NCI-H1417 treated with DMSO at 0.1 percent for 48 hours (cell line): ENCODE measurements around the gene MTSS2.
"Not testable (repeated sequence)": the region's sequence is repeated elsewhere in the genome, so short reads cannot be mapped to it uniquely, and the experiment has no call there.

Experiments
- DNase-seq: peaks from one replicate; lab custom pipeline; 2025; lab: John Stamatoyannopoulos, UW

Gene MTSS2

DNA sequence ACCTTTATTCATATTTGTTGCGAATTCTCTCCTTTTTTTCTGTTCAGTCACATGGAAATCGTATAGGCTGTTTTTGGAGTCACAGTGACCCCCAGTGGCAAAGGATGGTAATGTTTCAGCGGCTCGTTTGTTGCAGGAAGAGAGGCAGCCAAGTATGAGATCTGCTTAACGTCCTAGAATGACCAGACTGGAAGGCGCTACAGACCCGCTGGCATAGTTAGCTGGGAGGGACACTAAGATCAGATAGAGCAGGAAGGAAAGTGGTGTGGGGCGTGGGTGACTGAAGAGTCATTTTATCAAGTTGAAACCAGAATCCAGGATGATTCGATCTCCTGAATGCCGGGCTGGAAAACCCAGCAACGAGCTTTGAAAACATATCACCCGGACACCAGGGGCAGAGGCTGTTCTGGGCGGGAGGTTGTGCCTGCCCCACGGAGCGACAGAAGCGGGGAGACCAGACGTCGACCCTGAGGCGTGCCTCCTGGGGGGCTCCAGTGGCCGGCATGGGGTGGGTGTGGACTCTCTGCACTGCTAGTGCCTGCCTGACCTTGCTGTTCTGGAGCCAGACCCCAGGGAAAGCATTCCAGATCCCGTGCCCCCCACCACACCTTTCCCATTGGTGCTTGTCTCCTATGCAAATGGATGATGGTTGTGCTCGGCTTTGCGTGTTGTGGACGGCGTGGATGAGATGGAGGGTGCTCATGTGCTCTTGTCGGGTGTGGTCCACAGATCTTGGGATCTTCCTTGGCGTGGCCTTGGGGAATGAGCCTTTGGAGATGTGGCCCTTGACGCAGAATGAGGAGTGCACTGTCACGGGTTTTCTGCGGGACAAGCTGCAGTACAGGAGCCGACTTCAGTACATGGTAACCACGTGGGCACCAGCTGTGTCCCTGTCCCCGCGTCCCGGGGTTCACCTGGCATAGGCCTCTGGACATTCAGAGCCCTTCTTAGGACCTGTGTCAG is 31.8 kb downstream of the MTSS2 start:
- peak; percentile 12 for DNase-seq

GRCh38 chr16:70653406-70653805 is 32.4 kb downstream of the MTSS2 start:
- DNase-seq = no peak

DNA sequence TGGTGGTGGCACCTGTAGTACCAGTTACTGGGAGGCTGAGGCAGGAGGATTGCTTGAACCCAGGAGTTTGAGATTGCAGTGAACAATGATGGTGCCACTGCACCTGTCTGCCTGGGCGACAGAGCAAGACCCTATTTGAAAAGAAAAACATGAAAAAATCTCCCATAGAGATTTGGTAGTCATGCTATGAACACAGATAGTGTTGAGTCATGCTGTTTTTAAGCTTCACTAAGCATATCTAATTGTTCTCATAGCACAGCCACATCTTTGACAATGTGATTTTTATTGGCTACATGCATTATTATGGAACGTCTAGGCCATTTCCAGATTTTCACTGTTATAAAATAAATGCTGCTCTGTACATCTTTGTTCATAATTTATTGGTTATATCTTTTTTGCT is 33.5 kb downstream of the MTSS2 start:
- DNase-seq = no peak

- no peak for DNase-seq
These were observed 34.3 kb downstream of the MTSS2 start for GRCh38 chr16:70651524-70651923.

GRCh38 chr16:70650216-70650615 is 35.6 kb downstream of the MTSS2 start:
- DNase-seq = no peak

DNA sequence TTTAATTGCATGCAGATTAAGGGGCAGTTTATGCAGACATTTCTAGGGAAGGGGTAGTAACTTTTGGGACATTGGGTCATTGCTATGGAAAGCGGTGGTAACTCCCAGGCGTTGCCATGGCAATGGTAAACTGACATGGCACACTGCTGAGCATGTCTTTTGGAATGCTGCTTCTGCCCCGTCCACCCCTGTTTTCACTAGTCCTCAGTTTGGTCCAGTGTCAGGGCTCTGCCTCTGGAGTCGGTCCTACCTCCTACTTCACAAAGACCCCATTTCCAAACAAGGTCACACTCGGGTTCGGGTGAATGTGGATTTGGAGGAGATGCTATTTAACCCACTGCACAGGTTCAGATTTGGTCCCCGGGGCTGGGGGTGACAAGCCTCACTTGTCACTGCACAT is 36.6 kb downstream of the MTSS2 start:
- DNase-seq = no peak

DNA sequence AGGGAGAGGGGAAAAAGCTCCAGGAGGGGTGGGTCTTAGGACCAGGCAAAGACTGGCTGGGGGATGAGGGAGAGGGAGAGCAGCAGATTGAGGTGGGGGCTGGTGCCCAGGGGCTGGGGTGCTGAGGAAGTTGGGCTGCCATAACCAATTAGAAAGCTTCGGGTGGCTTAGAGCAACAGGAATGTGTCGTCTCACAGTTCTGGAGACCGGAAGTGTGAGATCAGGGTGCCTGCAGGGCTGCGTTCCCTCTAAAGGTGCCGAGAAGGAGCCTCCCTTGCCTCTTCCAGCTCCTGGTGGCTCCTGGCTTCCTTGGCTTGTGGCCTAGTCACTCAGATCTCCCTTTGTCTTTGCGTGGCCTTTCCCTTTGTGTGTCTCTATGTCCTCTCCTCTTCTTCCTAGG is 37.2 kb downstream of the MTSS2 start:
- DNase-seq = no peak

- no peak for DNase-seq
These were observed 38.2 kb downstream of the MTSS2 start for GRCh38 chr16:70647441-70648359.

- no peak for DNase-seq
These were observed 39.3 kb downstream of the MTSS2 start, which contains the start of gene IL34 for GRCh38 chr16:70646260-70647241. TSS of gene IL34 (plus strand) at chr16:70646559. CDS start at chr16:70646948, 389 bp downstream.

- DNase-seq = no peak
These were observed 40.9 kb downstream of the MTSS2 start for GRCh38 chr16:70644763-70645597.

DNA sequence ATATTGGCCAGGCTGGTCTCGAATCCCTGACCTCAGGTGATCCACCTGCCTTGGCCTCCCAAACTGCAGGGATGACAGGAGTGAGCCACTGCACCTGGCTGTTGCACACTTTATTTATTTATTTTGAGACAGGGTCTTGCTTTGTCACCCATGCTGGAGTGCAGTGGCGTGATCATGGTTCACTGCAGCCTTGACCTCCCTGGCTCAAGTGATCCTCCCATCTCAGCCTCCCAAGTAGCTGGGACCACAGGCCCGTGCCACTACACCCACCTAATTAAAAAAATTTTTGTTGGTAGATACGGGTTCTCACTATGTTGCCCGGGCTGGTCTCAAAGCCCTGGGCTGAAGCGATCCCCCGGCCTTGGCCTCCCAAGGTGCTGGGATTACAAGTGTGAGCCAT is 42.6 kb downstream of the MTSS2 start:
- DNase-seq = not testable (repeated sequence)

- no peak for DNase-seq
These were observed 43.2 kb downstream of the MTSS2 start for GRCh38 chr16:70642633-70643032.

- DNase-seq = no peak
These were observed 46.8 kb downstream of the MTSS2 start for GRCh38 chr16:70638814-70639792.
